Mesendoderm (in vitro differentiated cells): ENCODE data around the gene NAA80.
A peak's percentile ranks its signal among the peaks of the same experiment; 100 is the strongest.

Experiments
- DNase-seq: peaks from one replicate; pipeline ENCODE4 v3.0.0; 2013
- H2AK5ac ChIP-seq: 2 replicates; pipeline ENCODE4 v1.6.1; 2013; ENCODE audit warnings: low read length, inconsistent platforms
- H2BK120ac ChIP-seq: 2 replicates; pipeline ENCODE4 v1.6.1; 2013; ENCODE audit warnings: low read depth, mild to moderate bottlenecking, low read length, moderate library complexity, mixed read lengths
- H2BK15ac ChIP-seq: replicated peaks from 2 replicates; pipeline ENCODE4 v1.6.1; 2013; ENCODE audit warnings: low read depth, mild to moderate bottlenecking, moderate library complexity
- H2BK5ac ChIP-seq: 2 replicates; pipeline ENCODE4 v1.6.1; 2013; ENCODE audit warnings: low read length, inconsistent platforms
- H3K18ac ChIP-seq: 2 replicates; pipeline ENCODE4 v1.6.1; 2013; ENCODE audit warnings: mild to moderate bottlenecking, low read length, mixed read lengths
- H3K23ac ChIP-seq: one replicate; pipeline ENCODE4 v1.6.1; 2013; ENCODE audit warnings: low read length
- H3K27ac ChIP-seq: 2 replicates; pipeline ENCODE4 v1.5.1; 2013; ENCODE audit warnings: low read depth, mild to moderate bottlenecking, inconsistent platforms, low read length, moderate library complexity
- H3K27me3 ChIP-seq: 2 replicates; pipeline ENCODE4 v1.6.1; 2013; ENCODE audit warnings: low read length, control low read depth, mild to moderate bottlenecking, inconsistent platforms; ENCODE audit not compliant: insufficient read depth, poor library complexity
- H3K36me3 ChIP-seq: 2 replicates; pipeline ENCODE4 v1.6.1; 2013; ENCODE audit warnings: low read length, inconsistent platforms; ENCODE audit not compliant: control insufficient read depth, insufficient read depth
- H3K4ac ChIP-seq: one replicate; pipeline ENCODE4 v1.6.1; 2013; ENCODE audit warnings: low read depth, mild to moderate bottlenecking, low read length, moderate library complexity
- H3K4me1 ChIP-seq: 2 replicates; pipeline ENCODE4 v1.6.1; 2013; ENCODE audit warnings: low read depth, low read length, inconsistent platforms; ENCODE audit not compliant: control insufficient read depth
- H3K4me2 ChIP-seq: 2 replicates; pipeline ENCODE4 v1.6.1; 2013; ENCODE audit warnings: low read length
- H3K4me3 ChIP-seq: 2 replicates; pipeline ENCODE4 v1.5.1; 2013; ENCODE audit warnings: mild to moderate bottlenecking, low read length
- H3K56ac ChIP-seq: one replicate; pipeline ENCODE4 v1.6.1; 2013; ENCODE audit warnings: low read length
- H3K79me1 ChIP-seq: 2 replicates; pipeline ENCODE4 v1.6.1; 2013; ENCODE audit warnings: low read length, inconsistent platforms
- H3K79me2 ChIP-seq: 2 replicates; pipeline ENCODE4 v1.6.1; 2013; ENCODE audit warnings: mild to moderate bottlenecking, low read length; ENCODE audit not compliant: control insufficient read depth, insufficient read depth
- H3K9ac ChIP-seq: 2 replicates; pipeline ENCODE4 v1.6.1; 2013; ENCODE audit warnings: low read length, inconsistent platforms
- H4K5ac ChIP-seq: one replicate; pipeline ENCODE4 v1.6.1; 2013; ENCODE audit warnings: low read length
- H4K8ac ChIP-seq: one replicate; pipeline ENCODE4 v1.6.1; 2013; ENCODE audit warnings: low read depth, mild to moderate bottlenecking, control low read depth, low read length, moderate library complexity
- WGBS: extraction: QIAGEN DNeasy Blood & Tissue Kit; methylation state at CpG from one replicate; pipeline ENCODE4 v1.1.7; 2013; ENCODE audit warnings: low lambda C conversion rate, missing lambda C conversion rate; ENCODE audit not compliant: insufficient coverage; ENCODE audit errors: extremely low coverage; 5-methylcytosine and 5-hydroxymethylcytosine counted together

The NAA80 gene

DNA sequence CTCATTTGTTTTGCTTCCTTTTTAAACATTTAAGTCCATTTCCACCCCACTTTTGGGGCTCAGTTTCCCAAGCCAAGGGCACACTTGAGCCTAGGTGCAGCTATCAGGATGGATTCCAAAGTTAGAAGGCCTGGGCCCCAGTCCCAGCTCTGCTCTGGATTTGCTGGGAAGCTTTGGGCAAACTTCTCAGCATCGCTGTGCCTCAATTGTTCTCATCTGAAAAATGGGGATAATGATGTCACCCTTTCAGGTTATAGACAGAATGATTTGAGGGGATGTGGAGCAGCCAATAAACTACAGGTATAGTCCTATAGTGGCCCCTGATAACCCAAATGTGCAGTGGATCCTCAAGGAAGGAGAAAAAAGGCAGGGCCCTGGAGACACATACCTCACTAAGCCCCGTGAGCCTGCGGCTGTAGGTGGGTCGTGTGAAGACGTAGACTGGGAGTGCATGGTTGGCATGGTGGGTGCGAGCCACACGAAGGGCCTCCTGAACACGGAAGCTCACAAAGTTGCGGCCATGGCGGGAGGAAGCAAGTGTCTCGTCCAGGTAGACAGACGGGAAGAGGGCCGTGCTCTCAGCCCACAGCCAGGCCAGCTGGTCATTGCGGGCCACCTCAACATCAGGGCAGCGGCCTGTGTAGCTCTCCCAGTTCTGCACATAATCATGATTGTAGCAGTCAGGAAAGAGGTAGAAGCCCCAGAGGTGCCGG lies 20.1 kb upstream of the NAA80 start:
- H2BK5ac ChIP-seq = no peak overlapping the region
- no peak overlapping the region for H3K23ac ChIP-seq
- peaks cover 27% of the 10 kb centered on the region for H3K79me2 ChIP-seq
- H3K18ac ChIP-seq = no peak overlapping the region
- H3K56ac ChIP-seq = peak overlapping the region; percentile 96
- no peak for DNase-seq
- H4K5ac ChIP-seq = no peak overlapping the region
- H2BK120ac ChIP-seq = no peak overlapping the region
- no peak overlapping the region for H3K4me2 ChIP-seq
- H3K4me3 ChIP-seq = no peak overlapping the region
- peaks cover 10% of the 10 kb centered on the region for H3K36me3 ChIP-seq
- no peaks in the 10 kb centered on the region for H3K27me3 ChIP-seq
- H3K79me1 ChIP-seq = peaks cover 29% of the 10 kb centered on the region
- no CpG with 5 or more reads among the region's 16 CpGs for WGBS
- H3K4me1 ChIP-seq = peaks cover 19% of the 10 kb centered on the region
- no peak overlapping the region for H4K8ac ChIP-seq
- no peak overlapping the region for H2BK15ac ChIP-seq
- H3K27ac ChIP-seq = no peak overlapping the region
- no peak overlapping the region for H2AK5ac ChIP-seq
- H3K9ac ChIP-seq = peak overlapping the region; percentile 94
- no peak overlapping the region for H3K4ac ChIP-seq

DNA sequence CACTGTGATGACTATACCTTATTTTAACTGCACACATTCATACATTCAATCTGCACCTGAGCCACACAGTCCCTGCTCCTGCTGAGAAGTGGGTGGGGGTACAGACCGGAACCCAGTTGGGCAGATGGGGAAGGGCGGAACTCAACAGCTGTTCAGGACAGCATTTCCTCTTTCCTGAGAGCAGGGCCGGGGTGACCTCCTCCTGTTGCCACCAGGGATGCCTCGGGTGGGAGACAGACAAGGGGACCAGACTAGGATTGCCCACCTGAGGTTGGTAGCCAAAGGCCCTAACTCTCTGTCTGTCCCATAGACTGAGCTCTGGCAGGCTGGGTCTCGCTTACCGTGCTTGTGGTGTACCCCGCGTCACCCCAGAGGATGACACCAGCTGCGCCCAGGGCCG lies 19.4 kb upstream of the NAA80 start:
- Histone ChIP-seq H3K27me3 (no peaks in the 10 kb centered on the region), H4K5ac (no peak overlapping the region), H4K8ac (no peak overlapping the region), H3K4ac (no peak overlapping the region), H3K79me1 (peaks cover 29% of the 10 kb centered on the region), H3K36me3 (peaks cover 10% of the 10 kb centered on the region), H3K4me1 (peaks cover 21% of the 10 kb centered on the region), H2AK5ac (no peak overlapping the region), H2BK15ac (no peak overlapping the region), H2BK5ac (no peak overlapping the region), H3K27ac (no peak overlapping the region), H2BK120ac (no peak overlapping the region), H3K4me3 (no peak overlapping the region), H3K4me2 (no peak overlapping the region), H3K79me2 (peaks cover 27% of the 10 kb centered on the region), H3K9ac (no peak overlapping the region), H3K23ac (no peak overlapping the region), H3K18ac (no peak overlapping the region), H3K56ac (no peak overlapping the region)
- WGBS = no CpG with 5 or more reads among the region's 10 CpGs
- no peak for DNase-seq

DNA sequence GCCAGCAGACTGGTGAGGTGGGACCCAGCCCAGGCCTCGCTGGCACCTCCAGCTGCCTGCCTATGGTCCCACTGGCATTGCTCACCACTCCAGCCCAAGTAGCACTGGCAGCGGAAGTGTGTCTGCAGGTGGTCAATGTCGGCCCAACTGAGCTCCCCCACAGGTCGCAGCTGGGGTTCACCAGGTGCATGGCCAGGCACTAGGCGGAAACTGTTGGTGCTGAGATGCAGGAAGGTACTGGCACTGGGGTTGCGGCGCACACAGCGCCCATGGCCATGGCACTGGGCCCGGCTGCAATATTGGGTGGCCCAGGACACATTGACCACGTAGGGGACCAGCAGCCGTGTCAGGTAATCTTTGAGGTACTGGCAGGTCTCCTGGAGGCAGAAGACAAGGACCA lies 19.0 kb upstream of the NAA80 start:
- no peak overlapping the region for H2BK5ac ChIP-seq
- H3K79me2 ChIP-seq = peaks cover 27% of the 10 kb centered on the region
- no peak overlapping the region for H2BK15ac ChIP-seq
- no peak overlapping the region for H4K8ac ChIP-seq
- no peak for DNase-seq
- H2BK120ac ChIP-seq = no peak overlapping the region
- no peak overlapping the region for H3K18ac ChIP-seq
- no peak overlapping the region for H3K23ac ChIP-seq
- H3K4me3 ChIP-seq = no peak overlapping the region
- H2AK5ac ChIP-seq = no peak overlapping the region
- H3K4ac ChIP-seq = no peak overlapping the region
- H3K79me1 ChIP-seq = peaks cover 29% of the 10 kb centered on the region
- H3K27me3 ChIP-seq = no peaks in the 10 kb centered on the region
- no peak overlapping the region for H3K9ac ChIP-seq
- H3K56ac ChIP-seq = peak overlapping the region; percentile 4
- H3K4me2 ChIP-seq = no peak overlapping the region
- H3K4me1 ChIP-seq = peaks cover 20% of the 10 kb centered on the region
- peaks cover 10% of the 10 kb centered on the region for H3K36me3 ChIP-seq
- no CpG with 5 or more reads among the region's 11 CpGs for WGBS
- H4K5ac ChIP-seq = no peak overlapping the region
- H3K27ac ChIP-seq = no peak overlapping the region

DNA sequence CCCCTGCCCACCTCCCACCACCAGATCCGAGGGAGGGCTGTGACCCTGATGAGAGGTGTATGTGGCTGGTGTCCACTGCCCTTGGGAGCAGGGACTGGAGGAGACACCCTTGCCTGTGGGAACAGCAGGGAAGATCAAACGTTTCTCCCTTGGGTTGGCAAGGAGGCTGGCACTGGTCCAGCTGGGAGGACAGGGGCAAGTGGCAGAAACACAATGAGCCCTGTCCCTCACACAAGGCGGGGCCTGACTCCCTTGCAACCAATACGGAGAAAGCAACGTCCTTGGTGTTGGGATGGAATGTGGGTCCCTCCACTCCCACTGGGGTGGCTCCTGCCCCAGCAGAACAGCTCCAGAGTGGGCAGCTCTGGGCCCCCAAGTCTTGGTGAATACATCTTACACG lies 18.1 kb upstream of the NAA80 start:
- Histone ChIP-seq H3K23ac (no peak overlapping the region), H3K56ac (peak overlapping the region; percentile 44), H4K8ac (no peak overlapping the region), H3K4me2 (no peak overlapping the region), H3K79me2 (peaks cover 27% of the 10 kb centered on the region), H3K36me3 (peaks cover 10% of the 10 kb centered on the region), H3K79me1 (peaks cover 29% of the 10 kb centered on the region), H3K27ac (no peak overlapping the region), H2BK120ac (no peak overlapping the region), H3K27me3 (no peaks in the 10 kb centered on the region), H3K9ac (peak overlapping the region; percentile 26), H2AK5ac (no peak overlapping the region), H3K18ac (no peak overlapping the region), H3K4ac (no peak overlapping the region), H2BK15ac (no peak overlapping the region), H2BK5ac (no peak overlapping the region), H4K5ac (no peak overlapping the region), H3K4me3 (no peak overlapping the region), H3K4me1 (peaks cover 16% of the 10 kb centered on the region)
- no CpG with 5 or more reads among the region's 6 CpGs for WGBS
- no peak for DNase-seq

DNA sequence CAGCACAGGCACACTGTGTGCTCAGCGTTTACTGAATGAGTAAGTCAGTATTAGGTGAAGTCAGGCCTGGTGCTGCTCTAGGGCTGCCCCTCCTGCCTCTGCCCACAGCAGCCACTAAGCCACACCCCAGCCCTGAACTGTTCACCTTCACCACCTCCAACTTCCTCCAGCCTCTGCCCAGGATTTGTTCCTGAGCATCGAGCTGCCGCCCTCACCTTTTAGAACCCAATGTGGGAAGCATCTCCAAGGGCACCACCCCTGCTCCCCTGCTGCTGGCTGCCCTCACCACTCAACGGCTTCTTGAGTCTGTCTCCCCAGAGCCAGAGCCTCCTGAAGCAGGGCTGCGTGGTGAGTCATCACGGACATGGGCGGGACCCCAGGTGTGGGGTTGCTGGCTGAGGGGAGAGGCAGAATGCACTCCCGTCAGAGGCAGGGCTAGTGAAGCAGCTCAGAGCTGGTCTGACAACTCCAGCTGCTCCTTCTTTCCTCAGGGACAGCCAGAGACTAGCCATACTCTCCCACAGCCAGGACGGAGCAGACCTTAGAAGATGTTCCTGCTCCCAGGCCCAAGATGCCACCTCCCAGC lies 17.5 kb upstream of the NAA80 start:
- H2BK5ac ChIP-seq = no peak overlapping the region
- peak overlapping the region; percentile 44 for H3K56ac ChIP-seq
- H3K4me1 ChIP-seq = peaks cover 16% of the 10 kb centered on the region
- peaks cover 29% of the 10 kb centered on the region for H3K79me1 ChIP-seq
- peak; percentile 88 for DNase-seq
- H4K5ac ChIP-seq = no peak overlapping the region
- H2BK15ac ChIP-seq = no peak overlapping the region
- H3K27ac ChIP-seq = no peak overlapping the region
- no peak overlapping the region for H3K23ac ChIP-seq
- no peak overlapping the region for H3K18ac ChIP-seq
- no peak overlapping the region for H3K4ac ChIP-seq
- H3K9ac ChIP-seq = peak overlapping the region; percentile 26
- H3K36me3 ChIP-seq = peaks cover 10% of the 10 kb centered on the region
- H3K4me2 ChIP-seq = no peak overlapping the region
- no peak overlapping the region for H2BK120ac ChIP-seq
- WGBS = no CpG with 5 or more reads among the region's 9 CpGs
- H3K27me3 ChIP-seq = no peaks in the 10 kb centered on the region
- no peak overlapping the region for H2AK5ac ChIP-seq
- peaks cover 27% of the 10 kb centered on the region for H3K79me2 ChIP-seq
- no peak overlapping the region for H3K4me3 ChIP-seq
- H4K8ac ChIP-seq = no peak overlapping the region
